Upper lobe of right lung (tissue), 1 donor: Measurements from ENCODE around the gene NPAS3. TPM values are rescaled to one million over a fixed set of nuclear protein-coding genes. Genes with fewer than 3 reads are reported as not detected.

ENCODE experiments used
- ATAC-seq: fragments of 200-7000 bp; cut with Tn5 transposase; one replicate; pipeline ENCODE4 v1.9.1; 2020; ENCODE audit warnings: mild to moderate bottlenecking, moderate library complexity
- DNase-seq: peaks from one replicate; pipeline ENCODE4 v3.0.0-alpha.2; 2020
- H3K27ac ChIP-seq: fragments of 200-600 bp; one replicate; pipeline ENCODE4 v1.8.0; 2022
- H3K27me3 ChIP-seq: fragments of 200-600 bp; one replicate; pipeline ENCODE4 v1.8.0; 2022; ENCODE audit warnings: mild to moderate bottlenecking
- H3K36me3 ChIP-seq: fragments of 200-600 bp; one replicate; pipeline ENCODE4 v1.8.0; 2022
- H3K4me1 ChIP-seq: fragments of 200-600 bp; one replicate; pipeline ENCODE4 v1.8.0; 2022
- H3K4me3 ChIP-seq: fragments of 200-600 bp; one replicate; pipeline ENCODE4 v1.8.0; 2022; ENCODE audit warnings: mild to moderate bottlenecking
- H3K9me3 ChIP-seq: fragments of 200-600 bp; one replicate; pipeline ENCODE4 v1.8.0; 2022
- intact Hi-C: fragments of 100-400 bp; cut with DNase I; formaldehyde crosslinking; loops from one replicate; pipeline ENCODE4 v1.11.0; 2022
- total RNA-seq: library from RNA; stranded (reverse); fragmentation: NEBNext Ultra II Directional; extraction: Animal tissue kit (Norgen Biotek cat#: 25700); gene quantifications from one replicate; pipeline ENCODE4 v1.2.1, GENCODE V29; 2021
- TF ChIP-seq, protein P1 (sequence below): fragments of 200-600 bp; IDR thresholded peaks from one replicate; pipeline ENCODE4 v1.8.0; 2022; ENCODE audit warnings: antibody characterized with exemption
- donor health status: DM: no; HTN: yes; CAD: no; lungs with severe emphysema.

The NPAS3 gene
- total RNA-seq, 1 donor from 2014 or later = 1.2 TPM

- H3K36me3 ChIP-seq = no peaks in the 10 kb centered on the region
- no peak for ATAC-seq
- H3K4me3 ChIP-seq = no peak overlapping the region
- H3K27ac ChIP-seq = no peak overlapping the region
- intact Hi-C loops = no loop called here
- TF ChIP-seq, protein P1, sequence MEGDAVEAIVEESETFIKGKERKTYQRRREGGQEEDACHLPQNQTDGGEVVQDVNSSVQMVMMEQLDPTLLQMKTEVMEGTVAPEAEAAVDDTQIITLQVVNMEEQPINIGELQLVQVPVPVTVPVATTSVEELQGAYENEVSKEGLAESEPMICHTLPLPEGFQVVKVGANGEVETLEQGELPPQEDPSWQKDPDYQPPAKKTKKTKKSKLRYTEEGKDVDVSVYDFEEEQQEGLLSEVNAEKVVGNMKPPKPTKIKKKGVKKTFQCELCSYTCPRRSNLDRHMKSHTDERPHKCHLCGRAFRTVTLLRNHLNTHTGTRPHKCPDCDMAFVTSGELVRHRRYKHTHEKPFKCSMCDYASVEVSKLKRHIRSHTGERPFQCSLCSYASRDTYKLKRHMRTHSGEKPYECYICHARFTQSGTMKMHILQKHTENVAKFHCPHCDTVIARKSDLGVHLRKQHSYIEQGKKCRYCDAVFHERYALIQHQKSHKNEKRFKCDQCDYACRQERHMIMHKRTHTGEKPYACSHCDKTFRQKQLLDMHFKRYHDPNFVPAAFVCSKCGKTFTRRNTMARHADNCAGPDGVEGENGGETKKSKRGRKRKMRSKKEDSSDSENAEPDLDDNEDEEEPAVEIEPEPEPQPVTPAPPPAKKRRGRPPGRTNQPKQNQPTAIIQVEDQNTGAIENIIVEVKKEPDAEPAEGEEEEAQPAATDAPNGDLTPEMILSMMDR = no peak
- H3K4me1 ChIP-seq = no peaks in the 10 kb centered on the region
- DNase-seq = no peak
- H3K27me3 ChIP-seq = no peaks in the 10 kb centered on the region
- H3K9me3 ChIP-seq = no peaks in the 10 kb centered on the region
Measured at GRCh38 chr14:33229269-33229929, 290.7 kb downstream of the NPAS3 start.

GRCh38 chr14:33230021-33230420 is 291.3 kb downstream of the NPAS3 start:
- no peak overlapping the region for H3K4me3 ChIP-seq
- no peaks in the 10 kb centered on the region for H3K27me3 ChIP-seq
- TF ChIP-seq, protein P1 = no peak
- DNase-seq (no peak), ATAC-seq (no peak)
- no peaks in the 10 kb centered on the region for H3K9me3 ChIP-seq
- H3K27ac ChIP-seq = no peak overlapping the region
- H3K36me3 ChIP-seq = no peaks in the 10 kb centered on the region
- no peaks in the 10 kb centered on the region for H3K4me1 ChIP-seq
- intact Hi-C loops = no loop called here

DNA sequence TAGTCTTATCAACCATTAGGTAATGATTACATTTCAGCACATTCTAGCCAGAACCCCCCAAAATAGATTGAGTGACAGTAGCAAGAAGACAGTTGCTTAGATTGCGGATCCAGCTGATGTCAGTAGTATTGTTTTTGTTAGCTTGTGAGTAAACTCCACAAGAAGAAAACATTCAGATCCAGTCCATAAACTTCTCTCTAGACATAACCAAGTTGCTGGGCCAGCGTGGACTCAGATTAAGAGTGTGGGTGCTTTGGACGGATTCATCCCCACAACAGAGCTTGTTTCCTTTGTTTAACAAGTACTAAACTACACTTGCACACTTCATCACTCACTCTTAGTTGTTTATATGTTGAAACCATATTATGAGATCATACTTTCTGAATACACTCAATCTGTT is 293.4 kb downstream of the NPAS3 start:
- ATAC-seq = no peak
- H3K4me3 ChIP-seq = no peak overlapping the region
- no peaks in the 10 kb centered on the region for H3K36me3 ChIP-seq
- TF ChIP-seq, protein P1 = no peak
- intact Hi-C loops = no loop called here
- no peaks in the 10 kb centered on the region for H3K4me1 ChIP-seq
- no peak overlapping the region for H3K27ac ChIP-seq
- no peaks in the 10 kb centered on the region for H3K9me3 ChIP-seq
- no peaks in the 10 kb centered on the region for H3K27me3 ChIP-seq
- no peak for DNase-seq

DNA sequence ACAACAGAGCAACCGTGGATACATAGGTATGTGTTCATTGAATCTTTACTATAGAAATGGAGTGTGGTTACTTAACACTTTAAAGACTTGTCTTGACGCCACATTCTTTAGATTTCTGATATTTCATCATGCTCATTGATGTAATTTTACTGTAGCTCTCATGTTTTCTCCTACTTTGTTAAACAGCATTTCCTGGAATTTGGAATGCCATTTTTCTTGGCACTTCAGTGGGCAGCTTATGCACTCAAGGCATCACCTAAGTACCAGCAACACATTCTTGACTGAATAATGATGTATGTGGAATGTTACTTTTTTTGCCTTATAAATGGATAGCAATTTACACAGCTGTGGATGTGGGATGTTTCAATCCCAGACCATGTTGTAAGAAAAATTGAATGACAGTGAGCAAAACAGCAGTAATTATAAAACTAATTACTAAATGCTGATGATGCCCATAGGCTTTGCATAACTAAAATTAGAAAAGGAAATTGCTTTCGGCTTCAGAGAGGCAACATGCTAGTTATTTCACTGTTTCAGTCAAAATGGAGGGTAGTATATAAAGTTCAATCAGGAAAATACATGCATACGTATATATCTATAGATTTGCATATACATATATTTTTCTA is 298.5 kb downstream of the NPAS3 start:
- intact Hi-C loops = no loop called here
- DNase-seq = no peak
- no peak for ATAC-seq

DNA sequence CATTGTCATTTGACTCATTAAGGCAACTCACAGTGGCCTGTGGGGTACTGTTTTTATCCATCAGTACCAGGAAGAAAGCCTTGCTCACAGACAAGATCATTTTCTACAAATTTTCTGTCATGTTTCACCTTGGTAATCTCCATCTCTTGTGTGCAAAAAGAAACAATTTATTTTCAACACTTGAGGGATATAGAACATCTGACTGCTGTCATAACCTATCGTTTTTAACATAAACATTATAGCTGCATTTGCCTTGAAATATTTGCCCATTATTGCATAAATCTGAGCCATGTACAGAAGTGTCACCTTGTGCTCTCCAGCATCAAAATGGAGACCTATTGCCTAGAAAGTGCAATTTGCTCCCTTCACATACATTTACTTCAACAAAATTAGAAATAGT is 300.8 kb downstream of the NPAS3 start:
- intact Hi-C loops = no loop called here

More for the DNA sequence above, 298.5 kb downstream of the NPAS3 start:
- Histone ChIP-seq H3K27me3 (no peaks in the 10 kb centered on the region), H3K4me3 (no peak overlapping the region), H3K9me3 (no peaks in the 10 kb centered on the region), H3K4me1 (no peaks in the 10 kb centered on the region), H3K27ac (no peak overlapping the region), H3K36me3 (no peaks in the 10 kb centered on the region)
- TF ChIP-seq, protein P1 = no peak

More for the DNA sequence above, 300.8 kb downstream of the NPAS3 start:
- Histone ChIP-seq H3K4me3 (no peak overlapping the region), H3K36me3 (no peaks in the 10 kb centered on the region), H3K4me1 (no peaks in the 10 kb centered on the region), H3K9me3 (no peaks in the 10 kb centered on the region), H3K27ac (no peak overlapping the region), H3K27me3 (no peaks in the 10 kb centered on the region)
- ATAC-seq (no peak), DNase-seq (no peak)
- TF ChIP-seq, protein P1 = no peak
